T-cell (primary cell): Measurements from ENCODE around the gene IMPDH2. TPM values are rescaled to one million over a fixed set of nuclear protein-coding genes. Genes with fewer than 3 reads are reported as not detected.

Source experiments
- ATAC-seq, 4 experiments: fragments of 200-7000 bp in 3 of 4; fragments of 150-1000 bp in 1 of 4; cut with Tn5 transposase; replicated peaks in 1 of 4; 1 replicate in 3 of 4; 2 replicates in 1 of 4; pipeline ENCODE4 v1.10.0; 2021; ENCODE audit warnings: moderate library complexity in 3 of 4, mild to moderate bottlenecking in 2 of 4, moderate number of reproducible peaks in 1 of 4
- CTCF ChIA-PET, 2 donors: fragments of 300-600 bp; sonication (Branson Sonifier 250); formaldehyde crosslinking; loops; one replicate each; lab custom pipeline; 2022; ENCODE audit warnings: antibody characterized with exemption in 2 of 2; lab: Charles Lee
- POLR2A ChIA-PET, 2 donors: fragments of 300-600 bp; sonication (Branson Sonifier 250); formaldehyde crosslinking; loops; one replicate each; lab custom pipeline; 2022; ENCODE audit warnings: antibody characterized with exemption in 2 of 2; lab: Charles Lee
- DNase-seq, 35 experiments: peaks; one replicate each; pipeline versions ENCODE4 v3.0.0 to v3.0.0-alpha.2; 2013 to 2023
- H3K27ac ChIP-seq: one replicate; pipeline ENCODE4 v1.5.1; 2013; ENCODE audit warnings: low read length
- H3K27me3 ChIP-seq, 2 experiments: replicated peaks in 1 of 2; 1 replicate in 1 of 2; 2 replicates in 1 of 2; pipeline versions ENCODE4 v1.6.1 to v1.7.0; 2013; ENCODE audit warnings: low read length in 1 of 2, mixed read lengths in 1 of 2; ENCODE audit not compliant: control insufficient read depth in 2 of 2, insufficient read depth in 2 of 2; ENCODE audit errors: extremely low read depth in 1 of 2
- H3K36me3 ChIP-seq, 2 donors: 1 replicate in 1 of 2; 2 replicates in 1 of 2; pipeline versions ENCODE4 v1.6.1 to v1.7.0; 2013; ENCODE audit warnings: low read length in 1 of 2; ENCODE audit not compliant: control insufficient read depth in 2 of 2, insufficient read depth in 1 of 2; ENCODE audit errors: extremely low read depth in 1 of 2
- H3K4me1 ChIP-seq, 2 experiments: 1 replicate in 1 of 2; 2 replicates in 1 of 2; pipeline versions ENCODE4 v1.6.1 to v1.7.0; 2013; ENCODE audit warnings: low read length in 2 of 2, mixed read lengths in 1 of 2; ENCODE audit not compliant: insufficient read depth in 2 of 2, control insufficient read depth in 1 of 2; ENCODE audit errors: extremely low read depth in 1 of 2
- H3K4me3 ChIP-seq, 2 donors: 1 replicate in 1 of 2; 2 replicates in 1 of 2; pipeline versions ENCODE4 v1.5.1 to v1.7.0; 2013; ENCODE audit warnings: mild to moderate bottlenecking in 2 of 2, low read length in 1 of 2, moderate library complexity in 1 of 2; ENCODE audit not compliant: control insufficient read depth in 1 of 2; ENCODE audit errors: extremely low read depth in 1 of 2
- H3K9me3 ChIP-seq: 2 replicates; pipeline ENCODE4 v1.7.0; 2013
- H3K27ac Mint-ChIP-seq, 2 donors: one replicate each; pipeline ENCODE4 v1.8.0; 2020 to 2021; ENCODE audit warnings: mild to moderate bottlenecking in 2 of 2, mixed read lengths in 2 of 2
- H3K27me3 Mint-ChIP-seq, 2 donors: one replicate each; pipeline ENCODE4 v1.8.0; 2021 to 2022; ENCODE audit warnings: mixed read lengths in 2 of 2
- H3K36me3 Mint-ChIP-seq: one replicate; pipeline ENCODE4 v1.8.0; 2021; ENCODE audit warnings: mixed read lengths
- H3K4me1 Mint-ChIP-seq, 3 donors: one replicate each; pipeline ENCODE4 v1.8.0; 2020 to 2022; ENCODE audit warnings: mixed read lengths in 3 of 3, mild to moderate bottlenecking in 1 of 3
- H3K4me3 Mint-ChIP-seq, 3 donors: one replicate each; pipeline ENCODE4 v1.8.0; 2020 to 2022; ENCODE audit warnings: mild to moderate bottlenecking in 3 of 3, mixed read lengths in 3 of 3, moderate library complexity in 3 of 3
- H3K9me3 Mint-ChIP-seq, 3 donors: one replicate each; pipeline ENCODE4 v1.8.0; 2020 to 2022; ENCODE audit warnings: mixed read lengths in 3 of 3
- WGBS: methylation state at CpG from one replicate; pipeline ENCODE4 v1.1.5; 2013; ENCODE audit warnings: missing lambda C conversion rate; ENCODE audit not compliant: insufficient coverage; 5-methylcytosine and 5-hydroxymethylcytosine counted together
- total RNA-seq, 35 experiments: library from RNA in 6 of 35; stranded (reverse) in 6 of 35; fragments of 120-200 nt in 1 of 35; gene quantifications; one replicate each; pipeline versions ENCODE4 v1.2.1 to v1.2.4 and lab custom pipeline; 2013 to 2026

The IMPDH2 gene
- total RNA-seq, 5 donors from 2014 or later (not counting 1 experiment from before 2014, with no cell fraction given), result 110 to 160 (median 149) TPM

- ChIA-PET CTCF (interaction anchor here (0.6 to 1.4 kb wide), 3 partner anchors 37 to 136 kb away, joined by 3 read pairs; partner anchors contain the start of genes IMPDH2 (in 1 of the 2), NDUFAF3 (in 1 of the 2) and USP19 (in 1 of the 2)), POLR2A (no interaction called here)
- Mint-ChIP-seq H3K27ac (peak overlapping the region; percentile 11 to 65), H3K27me3 (no peaks in the 10 kb centered on the region), H3K4me1 (peaks cover 17 to 19% (median 19%) of the 10 kb centered on the region in 3 donors), H3K4me3 (no peak overlapping the region), H3K36me3 (peaks cover 28% of the 10 kb centered on the region), H3K9me3 (no peaks in the 10 kb centered on the region)
- Histone ChIP-seq H3K9me3 (no peaks in the 10 kb centered on the region), H3K27ac (no peak overlapping the region), H3K4me1 (peaks cover 5 to 24% of the 10 kb centered on the region in 2 experiments), H3K4me3 (no peak overlapping the region), H3K27me3 (no peaks in the 10 kb centered on the region), H3K36me3 (peaks cover 14 to 57% of the 10 kb centered on the region in 2 donors)
- DNase-seq (no peak), ATAC-seq (no peak)
Observed at GRCh38 chr3:48984663-48985062, 44.5 kb downstream of the IMPDH2 start.

DNA sequence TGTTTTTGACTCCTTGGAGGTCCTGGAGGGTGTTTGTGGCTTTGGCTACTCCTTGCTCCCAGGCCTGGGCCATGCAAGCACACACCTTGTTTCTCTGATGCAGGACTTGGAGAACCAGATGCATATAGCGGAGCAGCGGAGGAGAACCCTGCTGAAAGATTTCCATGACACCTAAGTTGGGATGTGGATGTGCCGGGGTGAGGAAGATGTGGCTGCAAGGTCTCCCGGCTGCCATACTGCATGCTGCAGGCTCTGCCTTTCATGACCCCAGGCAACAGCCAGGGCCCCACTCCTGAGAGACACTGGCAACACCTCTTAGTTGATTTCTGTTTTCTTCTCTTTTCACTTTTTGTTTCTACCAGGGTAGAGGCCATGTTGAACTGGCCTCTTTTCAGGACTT lies 46.1 kb downstream of the IMPDH2 start:
- no peak overlapping the region for H3K4me3 Mint-ChIP-seq
- no CpG with 5 or more reads among the region's 4 CpGs for WGBS
- no peak overlapping the region for H3K27ac ChIP-seq
- H3K4me3 ChIP-seq, result no peak overlapping the region
- H3K27ac Mint-ChIP-seq, result peak overlapping the region in 1 of 2 donors; percentile 71
- H3K36me3 ChIP-seq, result peaks cover 17 to 66% of the 10 kb centered on the region in 2 donors
- ATAC-seq (no peak), DNase-seq (no peak)
- no peaks in the 10 kb centered on the region for H3K27me3 ChIP-seq
- CTCF ChIA-PET, result no interaction called here
- POLR2A ChIA-PET, result no interaction called here
- peaks cover 6 to 10% (median 8%) of the 10 kb centered on the region in 3 donors for H3K4me1 Mint-ChIP-seq
- H3K36me3 Mint-ChIP-seq, result peaks cover 36% of the 10 kb centered on the region
- H3K27me3 Mint-ChIP-seq, result no peaks in the 10 kb centered on the region
- H3K9me3 Mint-ChIP-seq, result no peaks in the 10 kb centered on the region
- peaks cover 0 to 9% of the 10 kb centered on the region in 2 experiments for H3K4me1 ChIP-seq
- H3K9me3 ChIP-seq, result no peaks in the 10 kb centered on the region

GRCh38 chr3:48982686-48983085 lies 46.5 kb downstream of the IMPDH2 start:
- ChIA-PET POLR2A (no interaction called here), CTCF (no interaction called here)
- H3K9me3 ChIP-seq, result no peaks in the 10 kb centered on the region
- ATAC-seq (no peak), DNase-seq (no peak)
- peaks cover 38% of the 10 kb centered on the region for H3K36me3 Mint-ChIP-seq
- WGBS, result 95% methylated on average over 5 of the region's 5 CpGs
- no peaks in the 10 kb centered on the region for H3K27me3 ChIP-seq
- H3K4me3 ChIP-seq, result no peak overlapping the region
- H3K4me1 Mint-ChIP-seq, result peaks cover 2 to 6% (median 3%) of the 10 kb centered on the region in 3 donors
- H3K4me1 ChIP-seq, result peaks cover 0 to 5% of the 10 kb centered on the region in 2 experiments
- H3K9me3 Mint-ChIP-seq, result no peaks in the 10 kb centered on the region
- H3K4me3 Mint-ChIP-seq, result no peak overlapping the region
- no peak overlapping the region for H3K27ac ChIP-seq
- no peak overlapping the region for H3K27ac Mint-ChIP-seq
- no peaks in the 10 kb centered on the region for H3K27me3 Mint-ChIP-seq
- H3K36me3 ChIP-seq, result peaks cover 17 to 70% of the 10 kb centered on the region in 2 donors

GRCh38 chr3:48982016-48982415 lies 47.2 kb downstream of the IMPDH2 start:
- ATAC-seq (no peak), DNase-seq (no peak)
- Mint-ChIP-seq H3K4me1 (peaks cover 0 to 5% (median 0%) of the 10 kb centered on the region in 3 donors), H3K4me3 (no peak overlapping the region), H3K9me3 (no peaks in the 10 kb centered on the region), H3K36me3 (peaks cover 38% of the 10 kb centered on the region), H3K27me3 (no peaks in the 10 kb centered on the region), H3K27ac (no peak overlapping the region)
- ChIA-PET POLR2A (no interaction called here), CTCF (no interaction called here)
- Histone ChIP-seq H3K36me3 (peaks cover 17 to 76% of the 10 kb centered on the region in 2 donors), H3K4me1 (peaks cover 0 to under 1% of the 10 kb centered on the region in 2 experiments), H3K4me3 (no peak overlapping the region), H3K9me3 (no peaks in the 10 kb centered on the region), H3K27me3 (no peaks in the 10 kb centered on the region), H3K27ac (no peak overlapping the region)

DNA sequence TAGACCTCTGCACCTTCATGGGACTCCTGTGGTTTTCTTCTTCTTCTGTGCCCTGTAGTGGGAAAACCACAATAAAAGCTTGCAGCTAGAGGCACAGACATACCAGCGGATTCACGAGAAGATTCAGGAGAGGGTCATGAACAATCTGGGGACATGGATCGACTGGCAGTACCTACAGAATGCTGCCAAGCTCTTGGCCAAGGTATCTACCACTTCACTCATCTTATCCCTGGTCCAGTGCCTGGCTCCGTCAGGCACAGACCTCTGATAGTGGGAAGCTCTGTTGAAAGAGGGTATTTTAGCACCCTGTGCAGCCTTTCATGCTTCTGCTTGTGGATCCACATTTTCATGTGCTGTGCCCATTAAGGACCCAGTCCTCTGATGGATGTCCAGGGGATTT lies 48.9 kb downstream of the IMPDH2 start:
- no peaks in the 10 kb centered on the region for H3K4me1 Mint-ChIP-seq
- Histone ChIP-seq H3K27ac (no peak overlapping the region), H3K36me3 (peaks cover 19 to 78% of the 10 kb centered on the region in 2 donors), H3K27me3 (no peaks in the 10 kb centered on the region), H3K9me3 (no peaks in the 10 kb centered on the region), H3K4me3 (no peak overlapping the region), H3K4me1 (no peaks in the 10 kb centered on the region)
- peaks cover 44% of the 10 kb centered on the region for H3K36me3 Mint-ChIP-seq
- DNase-seq (no peak), ATAC-seq (no peak)
- H3K9me3 Mint-ChIP-seq, result no peaks in the 10 kb centered on the region
- no peak overlapping the region for H3K4me3 Mint-ChIP-seq
- peak overlapping the region in 1 of 2 donors; percentile 24 for H3K27ac Mint-ChIP-seq
- H3K27me3 Mint-ChIP-seq, result no peaks in the 10 kb centered on the region
- CTCF ChIA-PET, result no interaction called here
- WGBS, result 90% methylated on average over 2 of the region's 4 CpGs
- POLR2A ChIA-PET, result no interaction called here

GRCh38 chr3:48979451-48979850 lies 49.7 kb downstream of the IMPDH2 start:
- H3K27ac Mint-ChIP-seq, result peak overlapping the region in 1 of 2 donors; percentile 8
- peaks cover 51% of the 10 kb centered on the region for H3K36me3 Mint-ChIP-seq
- 100% methylated on average over 1 of the region's 3 CpGs for WGBS
- H3K4me1 ChIP-seq, result no peaks in the 10 kb centered on the region
- H3K27ac ChIP-seq, result no peak overlapping the region
- DNase-seq, result no peak
- H3K9me3 ChIP-seq, result no peaks in the 10 kb centered on the region
- H3K36me3 ChIP-seq, result peaks cover 14 to 79% of the 10 kb centered on the region in 2 donors
- no peaks in the 10 kb centered on the region for H3K9me3 Mint-ChIP-seq
- CTCF ChIA-PET, result no interaction called here
- H3K27me3 Mint-ChIP-seq, result no peaks in the 10 kb centered on the region
- no peaks in the 10 kb centered on the region for H3K27me3 ChIP-seq
- no peaks in the 10 kb centered on the region for H3K4me1 Mint-ChIP-seq
- POLR2A ChIA-PET, result no interaction called here
- no peak for ATAC-seq
- no peak overlapping the region for H3K4me3 Mint-ChIP-seq
- no peak overlapping the region for H3K4me3 ChIP-seq
